ENCODE measurements around the gene LOXL1.

LOXL1 gene

DNA sequence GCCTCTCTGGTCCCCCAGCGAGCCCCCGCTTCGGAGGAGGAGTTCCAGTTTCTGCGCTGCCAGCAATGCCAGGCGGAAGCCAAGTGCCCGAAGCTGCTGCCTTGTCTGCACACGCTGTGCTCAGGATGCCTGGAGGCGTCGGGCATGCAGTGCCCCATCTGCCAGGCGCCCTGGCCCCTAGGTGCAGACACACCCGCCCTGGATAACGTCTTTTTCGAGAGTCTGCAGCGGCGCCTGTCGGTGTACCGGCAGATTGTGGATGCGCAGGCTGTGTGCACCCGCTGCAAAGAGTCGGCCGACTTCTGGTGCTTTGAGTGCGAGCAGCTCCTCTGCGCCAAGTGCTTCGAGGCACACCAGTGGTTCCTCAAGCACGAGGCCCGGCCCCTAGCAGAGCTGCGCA, 71.7 kb downstream of the LOXL1 start:
- no peak for DNase-seq

Data from activated CD8-positive, alpha-beta memory T cell treated with anti-CD3 and anti-CD28 coated beads, Interleukin-2, amount 50 U/mL, for 4 hours (primary cell).